IMR-90 (cell line): ENCODE results near the gene KRCC1. TPM values are rescaled to one million over a fixed set of nuclear protein-coding genes. Genes with fewer than 3 reads are reported as not detected.

Source experiments
- microRNA-seq, 2 experiments: library from miRNA; stranded (forward) in 1 of 2; unstranded in 1 of 2; fragments of 10-50 nt in 1 of 2; fragments of <30 nt in 1 of 2; gene quantifications in 1 of 2; microRNA quantifications in 1 of 2; one replicate each; pipeline versions ENCODE3 to v1.1.0; 2013 to 2020; ENCODE audit not compliant: insufficient read depth in 1 of 2, insufficient read length in 1 of 2, unreplicated experiment in 1 of 2
- polyA plus RNA-seq, 3 experiments: library from polyadenylated mRNA; depleted of rRNA; stranded (reverse); fragments of >200 nt; gene quantifications; 2 replicates each; pipeline ENCODE4 v1.2.3, GENCODE V29; 2012; ENCODE audit warnings: low replicate concordance in 1 of 3
- small RNA-seq, 5 experiments: library from RNA; depleted of rRNA; stranded (forward); fragments of <200 nt; gene quantifications; one replicate each; pipeline ENCODE3, GENCODE V24; 2012
- total RNA-seq: library from RNA; depleted of rRNA; stranded (reverse); fragments of >200 nt; gene quantifications from 2 replicates; pipeline ENCODE4 v1.2.3, GENCODE V29; 2012; rRNA removed

The KRCC1 gene
- total and polyA plus RNA-seq, 2 of the 4 experiments (the other 2 are of a cell fraction): 14.3 to 16.5 TPM

Small RNA genes lying within 50 kb of the gene (microRNA-seq; reads per million reads assigned to microRNA genes)
- gene MIR4780 (ENCODE audit: insufficient read depth in 1 of 2, insufficient read length in 1 of 2, unreplicated experiment in 1 of 2): 0 reads per million in 2 experiments
- 8.3 reads per million for gene RNU2-63P (ENCODE audit: insufficient read depth, insufficient read length)

Small RNA genes lying within 50 kb of the gene (small RNA-seq; reads per million reads assigned to genes)
- gene MIR4780: 0 reads per million in 5 experiments
- 14.1 to 5,458 (median 1,137) reads per million in 5 experiments for gene RNU2-63P

Other genes with a start within 250 kb of the KRCC1 start
- 0.90 and 1.1 TPM in 2 replicates for gene RGPD2, start 230.0 kb downstream of the KRCC1 start, total RNA-seq
- 0.19 TPM in 2 replicates for gene RGPD2, start 230.0 kb downstream of the KRCC1 start, polyA plus RNA-seq (2012; rRNA removed)
- gene RNU2-63P, start 39.2 kb downstream of the KRCC1 start, total RNA-seq: under 0.01 and 174 TPM in 2 replicates
- gene RNU2-63P, start 39.2 kb downstream of the KRCC1 start, polyA plus RNA-seq (2012; rRNA removed): not detected in 2 replicates
- not detected in 2 replicates for gene SMYD1, start 12.0 kb upstream of the KRCC1 start, total RNA-seq
- gene SMYD1, start 12.0 kb upstream of the KRCC1 start, polyA plus RNA-seq (2012; rRNA removed): not detected in 2 replicates
- gene FABP1, start 72.3 kb upstream of the KRCC1 start, total RNA-seq: not detected in 2 replicates
- gene FABP1, start 72.3 kb upstream of the KRCC1 start, polyA plus RNA-seq (2012; rRNA removed): not detected in 2 replicates
- not detected in 2 replicates for gene THNSL2, start 114.6 kb upstream of the KRCC1 start, total RNA-seq
- gene THNSL2, start 114.6 kb upstream of the KRCC1 start, polyA plus RNA-seq (2012; rRNA removed): not detected in 2 replicates